AG04449 (cell line): Measurements from ENCODE around the gene ILDR2.

Experiments used
- CTCF ChIA-PET: fragments of 350-600 bp; formaldehyde crosslinking; extraction: SDS; loops from one replicate; lab custom pipeline; 2021; ENCODE audit warnings: antibody characterized with exemption; lab: Yijun Ruan, JAX
- POLR2A ChIA-PET: fragments of 400-600, 350-600 bp; formaldehyde crosslinking; extraction: SDS; loops from one replicate; lab custom pipeline; 2020; ENCODE audit warnings: antibody characterized with exemption, inconsistent platforms; lab: Yijun Ruan, JAX
- DNase-seq: peaks from one replicate; pipeline ENCODE4 v3.0.0-alpha.2; 2010; ENCODE audit warnings: low read depth, low spot score
- H3K4me3 ChIP-seq: 2 replicates; pipeline ENCODE4 v1.5.1; 2011; ENCODE audit warnings: low read depth, mild to moderate bottlenecking, control low read depth, low read length
- TF ChIP-seq, protein P1 (sequence below): IDR thresholded peaks from one replicate; pipeline ENCODE4 v1.5.1; 2011; ENCODE audit warnings: mild to moderate bottlenecking, moderate library complexity, low read length, control low read depth, inconsistent platforms; ENCODE audit not compliant: insufficient read depth; ENCODE audit errors: missing control alignments

The ILDR2 gene

DNA sequence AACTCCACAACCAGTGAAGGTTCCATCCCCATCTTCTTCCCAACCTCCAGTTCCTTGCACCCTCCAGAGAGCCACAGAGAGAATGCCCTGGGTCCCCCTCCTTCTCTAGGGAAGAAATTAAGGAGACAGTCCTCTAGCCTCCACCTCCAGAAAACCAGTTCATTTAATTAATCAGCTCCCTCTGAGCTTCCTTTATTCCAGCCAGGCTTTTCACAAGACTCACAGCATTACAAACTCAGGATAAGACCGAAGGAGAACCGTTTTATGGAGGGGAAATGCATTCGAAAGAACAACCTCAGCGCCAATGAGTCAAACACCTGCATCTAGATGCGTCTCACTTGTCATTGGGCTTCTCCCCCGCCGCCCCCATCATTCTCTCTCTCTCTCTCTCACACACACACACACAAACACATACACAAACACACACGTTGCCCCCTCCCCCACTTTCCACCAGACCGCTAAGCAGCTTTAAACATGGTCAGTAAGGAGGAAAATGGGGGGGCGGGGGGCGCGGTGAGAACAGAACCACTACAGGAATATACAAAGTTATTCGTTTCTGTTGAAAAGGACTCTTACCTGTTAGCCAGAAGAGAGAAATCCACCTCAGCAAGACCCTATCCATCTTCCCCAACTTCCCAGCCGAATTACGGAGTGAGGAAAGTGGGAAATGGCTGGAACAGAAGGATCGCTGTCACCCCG lies 544 bp downstream of the ILDR2 start:
- CTCF ChIA-PET, result interaction anchor here (0.6 kb wide), 1 partner anchor 713 kb away, joined by 3 read pairs; no protein-coding TSS in a partner anchor
- no peak for DNase-seq
- TF ChIP-seq, protein P1, sequence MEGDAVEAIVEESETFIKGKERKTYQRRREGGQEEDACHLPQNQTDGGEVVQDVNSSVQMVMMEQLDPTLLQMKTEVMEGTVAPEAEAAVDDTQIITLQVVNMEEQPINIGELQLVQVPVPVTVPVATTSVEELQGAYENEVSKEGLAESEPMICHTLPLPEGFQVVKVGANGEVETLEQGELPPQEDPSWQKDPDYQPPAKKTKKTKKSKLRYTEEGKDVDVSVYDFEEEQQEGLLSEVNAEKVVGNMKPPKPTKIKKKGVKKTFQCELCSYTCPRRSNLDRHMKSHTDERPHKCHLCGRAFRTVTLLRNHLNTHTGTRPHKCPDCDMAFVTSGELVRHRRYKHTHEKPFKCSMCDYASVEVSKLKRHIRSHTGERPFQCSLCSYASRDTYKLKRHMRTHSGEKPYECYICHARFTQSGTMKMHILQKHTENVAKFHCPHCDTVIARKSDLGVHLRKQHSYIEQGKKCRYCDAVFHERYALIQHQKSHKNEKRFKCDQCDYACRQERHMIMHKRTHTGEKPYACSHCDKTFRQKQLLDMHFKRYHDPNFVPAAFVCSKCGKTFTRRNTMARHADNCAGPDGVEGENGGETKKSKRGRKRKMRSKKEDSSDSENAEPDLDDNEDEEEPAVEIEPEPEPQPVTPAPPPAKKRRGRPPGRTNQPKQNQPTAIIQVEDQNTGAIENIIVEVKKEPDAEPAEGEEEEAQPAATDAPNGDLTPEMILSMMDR, result no peak
- POLR2A ChIA-PET, result no interaction called here
- H3K4me3 ChIP-seq, result peak overlapping the region; percentile 43

DNA sequence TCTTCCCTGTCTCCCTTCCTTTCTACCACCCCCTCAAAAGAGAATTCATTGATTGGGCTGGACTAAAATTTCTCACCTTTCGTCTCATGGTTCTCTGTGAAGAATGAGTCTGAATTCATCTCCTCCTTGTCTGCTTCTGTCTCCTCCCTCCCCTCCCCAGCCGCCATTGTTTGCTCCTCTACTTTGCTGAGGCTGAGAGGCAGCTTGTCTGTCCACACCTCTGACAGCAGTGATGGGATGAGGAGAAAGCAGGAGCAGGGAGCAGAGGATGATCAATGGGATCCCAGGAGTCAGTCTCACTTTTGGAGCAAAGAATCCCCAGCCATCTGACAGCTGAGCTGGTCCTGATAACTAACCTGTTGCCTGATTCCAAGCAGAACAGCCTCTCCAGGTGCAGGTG lies 2.5 kb downstream of the ILDR2 start:
- H3K4me3 ChIP-seq, result no peak overlapping the region
- no peak for DNase-seq
- ChIA-PET POLR2A (no interaction called here), CTCF (no interaction called here)
- TF ChIP-seq, protein P1, result no peak

DNA sequence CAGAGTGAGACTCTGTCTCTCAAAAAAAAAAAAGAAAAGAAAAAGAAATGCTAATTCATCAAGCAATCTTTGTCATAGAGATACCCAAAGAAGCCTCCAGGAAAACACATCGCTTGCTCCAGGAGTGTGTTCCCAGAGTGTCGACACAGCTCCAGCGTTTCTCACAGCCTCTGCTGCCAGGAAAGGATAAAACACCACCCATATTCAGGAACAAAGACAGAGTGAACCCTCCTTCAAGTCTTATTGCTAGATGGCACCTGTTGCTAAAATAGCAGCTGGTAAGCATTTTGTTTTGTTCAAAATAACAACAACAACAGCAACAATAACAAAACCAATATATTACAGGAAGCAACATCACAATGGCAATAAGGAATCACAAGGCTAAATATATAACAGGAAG lies 3.1 kb downstream of the ILDR2 start:
- no peak for DNase-seq
- ChIA-PET POLR2A (no interaction called here), CTCF (no interaction called here)
- TF ChIP-seq, protein P1, result no peak
- no peak overlapping the region for H3K4me3 ChIP-seq

DNA sequence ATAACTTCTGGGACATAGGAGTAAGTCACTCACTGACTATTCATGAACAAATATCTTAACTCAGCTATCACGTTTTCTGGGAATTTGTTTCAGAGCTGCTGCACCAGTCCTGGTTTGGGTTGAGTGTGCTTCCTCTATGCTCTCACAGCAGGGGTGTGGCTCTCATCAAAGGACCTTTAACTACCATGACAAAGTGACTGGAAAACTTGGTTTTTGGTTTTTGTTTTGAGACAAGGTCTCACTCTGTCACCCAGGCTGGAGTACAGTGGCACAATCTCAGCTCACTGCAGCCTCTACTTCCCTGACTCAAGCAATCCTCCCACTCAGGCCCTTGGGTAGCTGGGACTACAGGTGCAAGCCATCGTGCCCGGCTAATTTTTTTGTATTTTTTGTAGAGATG lies 4.1 kb downstream of the ILDR2 start:
- POLR2A ChIA-PET, result no interaction called here
- no peak overlapping the region for H3K4me3 ChIP-seq
- no peak for DNase-seq
- CTCF ChIA-PET, result no interaction called here
- TF ChIP-seq, protein P1, result no peak

DNA sequence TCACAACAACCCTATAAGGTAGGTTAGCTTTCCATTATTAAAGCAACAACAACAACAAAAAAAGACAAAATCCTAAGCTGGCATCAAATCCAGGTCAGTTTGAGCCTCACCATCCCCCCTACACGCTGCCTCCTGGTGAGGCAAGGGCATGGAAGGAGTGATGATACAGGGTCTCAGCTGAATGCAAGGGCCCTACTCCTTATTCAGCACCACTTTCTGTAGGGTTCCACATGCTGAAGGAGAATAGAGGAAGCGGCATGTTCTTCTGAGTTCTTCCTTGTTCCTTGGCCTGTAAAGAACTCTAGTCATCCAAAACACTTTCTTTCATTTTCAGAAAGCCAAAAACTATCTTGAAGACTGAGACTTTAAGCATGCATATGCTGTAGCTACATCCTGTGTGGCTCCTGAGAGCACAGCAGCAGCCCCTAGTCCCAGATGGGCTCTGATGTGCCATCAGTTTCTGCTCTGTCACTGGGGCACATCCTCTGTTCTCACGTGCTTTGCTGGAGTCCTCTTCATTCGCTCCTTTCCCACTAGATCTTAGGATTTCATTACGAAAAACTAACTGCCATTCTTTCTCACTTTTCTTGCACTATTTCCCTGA lies 6.2 kb downstream of the ILDR2 start:
- POLR2A ChIA-PET, result no interaction called here
- TF ChIP-seq, protein P1, result no peak
- DNase-seq, result no peak
- H3K4me3 ChIP-seq, result no peak overlapping the region
- CTCF ChIA-PET, result no interaction called here

DNA sequence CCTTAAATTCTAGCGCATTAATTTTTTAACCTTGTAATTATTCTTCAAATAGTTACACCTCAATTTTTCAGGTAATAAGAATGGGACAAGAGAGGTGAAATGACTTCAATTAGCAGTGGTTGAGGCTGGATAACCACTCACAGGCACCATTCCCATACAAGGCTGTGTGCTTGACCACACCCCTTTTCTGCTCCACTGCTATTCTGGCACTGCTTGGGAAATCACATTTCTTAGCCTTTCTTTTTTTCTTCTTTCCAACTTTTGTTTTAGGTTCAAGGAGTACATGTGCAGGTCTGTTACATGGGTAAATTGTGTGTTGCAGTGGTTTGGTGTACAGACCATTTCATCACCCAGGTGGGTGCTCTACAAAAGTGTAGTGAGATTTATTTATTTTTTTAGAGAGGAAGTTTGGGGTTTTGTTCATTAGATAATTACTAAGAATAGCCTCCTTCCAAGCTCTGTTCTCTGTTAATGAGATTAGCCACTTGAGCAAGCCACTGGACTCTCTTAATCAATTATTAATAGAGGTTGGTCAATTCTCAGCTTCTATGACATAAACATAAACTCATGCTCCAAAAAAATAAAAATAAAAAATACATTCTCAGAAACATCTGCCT lies 14.4 kb downstream of the ILDR2 start:
- ChIA-PET CTCF (no interaction called here), POLR2A (no interaction called here)
- no peak overlapping the region for H3K4me3 ChIP-seq
- TF ChIP-seq, protein P1, result no peak
- DNase-seq, result no peak
